Measurements from ENCODE around the gene SLC38A11. TPM values are rescaled to one million over a fixed set of nuclear protein-coding genes. Genes with fewer than 3 reads are reported as not detected.

The SLC38A11 gene
- total and polyA plus RNA-seq, 2 of the 8 experiments (the other 6 are each of a cell fraction or from before 2014, with no cell fraction given) = not detected

- Histone ChIP-seq H3K4me1 (replicated peaks in 1 of 4; ENCODE audit: control insufficient read depth in 3 of 4, insufficient read depth in 4 of 4, low read length in 3 of 4) (peaks cover 0 to 2% (median 0%) of the 10 kb centered on the region in 4 experiments; a peak in 1 of 7 replicates), H3K23ac (ENCODE audit: insufficient read length) (no peak overlapping the region), H2BK120ac (replicated peaks; ENCODE audit: low read depth, low read length) (no peak overlapping the region), H4K20me1 (replicated peaks in 1 of 2; ENCODE audit: control insufficient read depth in 1 of 2, insufficient read depth in 2 of 2, low read length in 2 of 2) (no peaks in the 10 kb centered on the region), H2BK12ac (ENCODE audit: low read depth, low read length) (no peak overlapping the region), H3K27me3 (replicated peaks in 1 of 4; ENCODE audit: control insufficient read depth in 3 of 4, extremely low read depth in 1 of 4, insufficient read depth in 3 of 4, low read length in 3 of 4) (no peaks in the 10 kb centered on the region), H3K4me2 (ENCODE audit: insufficient read depth in 1 of 2, low read depth in 2 of 2, low read length in 2 of 2) (no peak overlapping the region), H3K23me2 (ENCODE audit: low read depth, low read length) (no peaks in the 10 kb centered on the region), H4K91ac (replicated peaks; ENCODE audit: insufficient read length, low read length) (no peak overlapping the region), H3K18ac (ENCODE audit: extremely low read depth, low read length) (no peak overlapping the region), H3K14ac (ENCODE audit: insufficient read length) (no peak overlapping the region), H3K79me1 (ENCODE audit: low read depth, low read length) (no peaks in the 10 kb centered on the region), H3K36me3 (ENCODE audit: control insufficient read depth in 2 of 4, insufficient read depth in 4 of 4, low read length in 3 of 4) (no peaks in the 10 kb centered on the region), H3K79me2 (ENCODE audit: control insufficient read depth in 1 of 2, insufficient read depth in 2 of 2, low read length in 2 of 2) (no peaks in the 10 kb centered on the region), H2AK5ac (ENCODE audit: low read depth, low read length) (no peak overlapping the region), H3K56ac (replicated peaks; ENCODE audit: insufficient read length, low read depth, low read length) (no peak overlapping the region), H2AFZ (ENCODE audit: low read length) (no peak overlapping the region), H3K4ac (replicated peaks; ENCODE audit: insufficient read length, low read depth, low read length) (no peak overlapping the region), H3K4me3 (ENCODE audit: extremely low read depth in 1 of 4, insufficient read depth in 2 of 4, low read depth in 3 of 4, low read length in 4 of 4) (no peak overlapping the region), H3K9ac (replicated peaks in 1 of 4; ENCODE audit: extremely low read depth in 1 of 4, low read depth in 3 of 4, low read length in 3 of 4) (no peak overlapping the region), H4K5ac (ENCODE audit: insufficient read length, low read depth, low read length) (no peak overlapping the region), H2BK20ac (ENCODE audit: low read length) (no peak overlapping the region), H3K27ac (ENCODE audit: low read depth, low read length) (no peak overlapping the region), H3K9me3 (ENCODE audit: insufficient read depth in 2 of 2, low read depth in 1 of 2, low read length in 1 of 2) (no peaks in the 10 kb centered on the region), H2BK15ac (ENCODE audit: low read length) (no peak overlapping the region), H2BK5ac (ENCODE audit: low read depth, low read length) (no peak overlapping the region), H4K8ac (ENCODE audit: extremely low read depth, insufficient read depth, low read length) (no peak overlapping the region)
- TF ChIP-seq MAX (IDR thresholded peaks at IDR 0.05) (no peak), CBX8 (IDR thresholded peaks at IDR 0.05; ENCODE audit: borderline replicate concordance, low read depth, low read length) (no peak), E2F6 (IDR thresholded peaks at IDR 0.05) (no peak), EGR1 (IDR thresholded peaks at IDR 0.05; ENCODE audit: borderline replicate concordance, low read depth, low read length) (no peak), ASH2L (IDR thresholded peaks at IDR 0.05; ENCODE audit: low read length) (no peak), TCF12 (IDR thresholded peaks at IDR 0.05; ENCODE audit: low read depth, low read length) (no peak), KDM1A (IDR thresholded peaks at IDR 0.05; ENCODE audit: borderline replicate concordance, low read length) (no peak)
- POLR2A ChIA-PET (ENCODE audit: partially characterized antibody) = no interaction called here
- DNase-seq (ENCODE audit: low read depth in 1 of 2, low spot score in 2 of 2) (no peak), FAIRE-seq (no peak)
- WGBS, 2 experiments (ENCODE audit: extremely low coverage in 1 of 2, insufficient coverage in 1 of 2, insufficient read length in 1 of 2, insufficient replicate concordance in 2 of 2, low coverage in 1 of 2, low lambda C conversion rate in 2 of 2, missing lambda C conversion rate in 1 of 2) = 85% methylated on average over 5 of the region's 5 CpGs; no CpG with 5 or more reads in 1 of the 2 experiments
- CTCF ChIA-PET (ENCODE audit: partially characterized antibody) = interaction anchor here (0.8 to 1.4 kb wide), 2 partner anchors 36 to 199 kb away, joined by 3 to 8 read pairs; no protein-coding TSS in a partner anchor
Measured at GRCh38 chr2:164934401-164935117, 20.8 kb downstream of the SLC38A11 start.

Data from H1 (cell line).